ENCODE measurements around the gene CD38.

- TF ChIP-seq CTCF (IDR thresholded peaks at IDR 0.05), result no peak
- TF ChIP-seq ZNF138 (CRISPR knock-in tag; conservative IDR thresholded peaks at IDR 0.05), result no peak
- TF ChIP-seq SMAD3 (CRISPR knock-in tag; IDR thresholded peaks at IDR 0.05; ENCODE audit: borderline replicate concordance), result no peak
- TF ChIP-seq MYBL2 (CRISPR knock-in tag; IDR thresholded peaks at IDR 0.05), result no peak
- TF ChIP-seq NFE2L1 (CRISPR knock-in tag; IDR thresholded peaks at IDR 0.05), result no peak
- no peak for TF ChIP-seq E2F1 (CRISPR knock-in tag; IDR thresholded peaks at IDR 0.05)
- no peak for TF ChIP-seq SP1 (CRISPR knock-in tag; conservative IDR thresholded peaks at IDR 0.05)
- no peak for TF ChIP-seq FOXK1 (CRISPR knock-in tag; IDR thresholded peaks at IDR 0.05)
Observed at GRCh38 chr4:15776871-15777648, 1.1 kb upstream of the CD38 start.

Data from WTC11 (cell line).